ENCODE results near the gene CFAP43. TPM values are rescaled to one million over a fixed set of nuclear protein-coding genes. Genes with fewer than 3 reads are reported as not detected.

The CFAP43 gene
- total and polyA plus RNA-seq, 2 of the 8 experiments (the other 6 are each of a cell fraction or from before 2014, with no cell fraction given): 0.11 to 0.27 TPM

DNA sequence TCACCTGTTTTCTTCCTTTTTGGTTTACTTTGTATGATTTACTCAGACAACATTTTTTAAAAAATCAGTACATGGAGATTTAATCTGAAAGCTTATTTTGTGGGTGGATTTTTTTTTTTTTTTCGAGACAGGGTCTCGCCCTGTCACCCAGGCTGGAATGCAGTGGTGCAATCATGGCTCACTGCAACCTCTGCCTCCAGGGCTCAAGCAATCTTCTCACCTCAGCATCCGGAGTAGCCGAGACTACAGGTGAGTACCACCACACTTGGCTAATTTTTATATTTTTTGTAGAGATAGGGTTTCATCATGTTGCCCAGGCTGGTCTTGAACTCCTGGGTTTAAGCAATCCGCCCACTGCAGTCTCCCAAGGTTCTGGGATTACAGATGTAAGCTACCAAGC is 25.1 kb upstream of the CFAP43 start:
- H3K4me3 ChIP-seq (ENCODE audit: extremely low read depth in 1 of 4, insufficient read depth in 2 of 4, low read depth in 3 of 4, low read length in 4 of 4): no peak overlapping the region
- no peak for FAIRE-seq
- POLR2A ChIA-PET (ENCODE audit: partially characterized antibody): interaction anchor here (4.6 to 7.7 kb wide), 2 partner anchors 12 to 17 kb away, joined by 20 to 81 read pairs; partner anchors contain the start of gene GSTO2

More for the DNA sequence above, 25.1 kb upstream of the CFAP43 start:
- H3K27me3 ChIP-seq (replicated peaks in 1 of 4; ENCODE audit: control insufficient read depth in 3 of 4, extremely low read depth in 1 of 4, insufficient read depth in 3 of 4, low read length in 3 of 4): peaks cover 0 to 9% (median 5%) of the 10 kb centered on the region in 4 experiments; a peak in 5 of 7 replicates
- no peaks in the 10 kb centered on the region; the same call in 1 of the 2 replicates for H3K79me1 ChIP-seq (ENCODE audit: low read depth, low read length)
- H3K4me2 ChIP-seq (ENCODE audit: insufficient read depth in 1 of 2, low read depth in 2 of 2, low read length in 2 of 2): no peak overlapping the region
- no peak overlapping the region for H4K91ac ChIP-seq (replicated peaks; ENCODE audit: insufficient read length, low read length)
- no peak overlapping the region for H2BK5ac ChIP-seq (ENCODE audit: low read depth, low read length)
- no peak overlapping the region for H4K8ac ChIP-seq (ENCODE audit: extremely low read depth, insufficient read depth, low read length)
- no peak overlapping the region for H2BK120ac ChIP-seq (replicated peaks; ENCODE audit: low read depth, low read length)
- H3K9ac ChIP-seq (replicated peaks in 1 of 4; ENCODE audit: extremely low read depth in 1 of 4, low read depth in 3 of 4, low read length in 3 of 4): no peak overlapping the region
- H3K79me2 ChIP-seq (ENCODE audit: control insufficient read depth in 1 of 2, insufficient read depth in 2 of 2, low read length in 2 of 2): no peaks in the 10 kb centered on the region; a peak in 1 of 4 replicates
- H3K4ac ChIP-seq (replicated peaks; ENCODE audit: insufficient read length, low read depth, low read length): no peak overlapping the region
- no peak overlapping the region for H2BK12ac ChIP-seq (ENCODE audit: low read depth, low read length)
- H3K4me1 ChIP-seq (replicated peaks in 1 of 4; ENCODE audit: control insufficient read depth in 3 of 4, insufficient read depth in 4 of 4, low read length in 3 of 4): peaks cover 5 to 18% (median 16%) of the 10 kb centered on the region in 4 experiments
- no peak overlapping the region for H3K56ac ChIP-seq (replicated peaks; ENCODE audit: insufficient read length, low read depth, low read length)
- TF ChIP-seq RXRA (IDR thresholded peaks at IDR 0.05; ENCODE audit: insufficient read depth, low read depth, low read length) (no peak), HDAC6 (IDR thresholded peaks at IDR 0.05; ENCODE audit: low read depth, low read length) (no peak), CHD1 (IDR thresholded peaks at IDR 0.05; ENCODE audit: low read depth, low read length) (no peak), TBP (IDR thresholded peaks at IDR 0.05; ENCODE audit: low read depth, low read length) (no peak), CBX8 (IDR thresholded peaks at IDR 0.05; ENCODE audit: borderline replicate concordance, low read depth, low read length) (no peak), PHF8 (conservative IDR thresholded peaks at IDR 0.05; ENCODE audit: low read depth, low read length) (no peak), RBBP5 (IDR thresholded peaks at IDR 0.05; ENCODE audit: borderline replicate concordance, low read depth, low read length) (no peak), JUND (IDR thresholded peaks at IDR 0.05; ENCODE audit: low read length) (no peak), ZNF274 (IDR thresholded peaks at IDR 0.05; ENCODE audit: borderline replicate concordance, extremely low read depth, low read length) (no peak), HDAC2 (IDR thresholded peaks at IDR 0.05; ENCODE audit: borderline replicate concordance in 1 of 2, low read depth in 2 of 2, low read length in 2 of 2) (no peak), YY1 (IDR thresholded peaks at IDR 0.05; ENCODE audit: low read depth, low read length) (no peak), CBX5 (IDR thresholded peaks at IDR 0.05; ENCODE audit: low read depth, low read length) (no peak)
- H4K20me1 ChIP-seq (replicated peaks in 1 of 2; ENCODE audit: control insufficient read depth in 1 of 2, insufficient read depth in 2 of 2, low read length in 2 of 2): peaks cover 2 to 10% of the 10 kb centered on the region in 2 experiments
- no peak overlapping the region for H2AK5ac ChIP-seq (ENCODE audit: low read depth, low read length)
- H3K23ac ChIP-seq (ENCODE audit: insufficient read length): no peak overlapping the region
- no peak overlapping the region for H2BK15ac ChIP-seq (ENCODE audit: low read length)
- no peak overlapping the region for H4K5ac ChIP-seq (ENCODE audit: insufficient read length, low read depth, low read length)
- no peak overlapping the region for H3K14ac ChIP-seq (ENCODE audit: insufficient read length)
- peaks cover 0 to 11% (median 4%) of the 10 kb centered on the region in 4 experiments; a peak in 4 of 8 replicates for H3K36me3 ChIP-seq (ENCODE audit: control insufficient read depth in 2 of 4, insufficient read depth in 4 of 4, low read length in 3 of 4)
- H2AFZ ChIP-seq (ENCODE audit: low read length): no peak overlapping the region
- H3K27ac ChIP-seq (ENCODE audit: low read depth, low read length): no peak overlapping the region
- H3K9me3 ChIP-seq (ENCODE audit: insufficient read depth in 2 of 2, low read depth in 1 of 2, low read length in 1 of 2): no peaks in the 10 kb centered on the region
- no peak for DNase-seq (ENCODE audit: low read depth in 1 of 2, low spot score in 2 of 2)
- H2BK20ac ChIP-seq (ENCODE audit: low read length): no peak overlapping the region
- H3K23me2 ChIP-seq (ENCODE audit: low read depth, low read length): peaks cover 9% of the 10 kb centered on the region
- WGBS, 2 experiments (ENCODE audit: extremely low coverage in 1 of 2, insufficient coverage in 1 of 2, insufficient read length in 1 of 2, insufficient replicate concordance in 2 of 2, low coverage in 1 of 2, low lambda C conversion rate in 2 of 2, missing lambda C conversion rate in 1 of 2): 95% methylated on average over 5 of the region's 5 CpGs; no CpG with 5 or more reads in 1 of the 2 experiments
- no peak overlapping the region for H3K18ac ChIP-seq (ENCODE audit: extremely low read depth, low read length)
- CTCF ChIA-PET (ENCODE audit: partially characterized antibody): interaction anchor here (0.6 to 3.1 kb wide), 6 partner anchors 16 to 274 kb away, joined by 3 to 14 read pairs (median 5); no protein-coding TSS in a partner anchor

Measured in H1 (cell line).